ENCODE data around the gene TMBIM4. TPM values are rescaled to one million over a fixed set of nuclear protein-coding genes. Genes with fewer than 3 reads are reported as not detected.

TMBIM4 gene
- total RNA-seq, 2 experiments from 2014 or later, result 19.2 to 57.0 TPM

DNA sequence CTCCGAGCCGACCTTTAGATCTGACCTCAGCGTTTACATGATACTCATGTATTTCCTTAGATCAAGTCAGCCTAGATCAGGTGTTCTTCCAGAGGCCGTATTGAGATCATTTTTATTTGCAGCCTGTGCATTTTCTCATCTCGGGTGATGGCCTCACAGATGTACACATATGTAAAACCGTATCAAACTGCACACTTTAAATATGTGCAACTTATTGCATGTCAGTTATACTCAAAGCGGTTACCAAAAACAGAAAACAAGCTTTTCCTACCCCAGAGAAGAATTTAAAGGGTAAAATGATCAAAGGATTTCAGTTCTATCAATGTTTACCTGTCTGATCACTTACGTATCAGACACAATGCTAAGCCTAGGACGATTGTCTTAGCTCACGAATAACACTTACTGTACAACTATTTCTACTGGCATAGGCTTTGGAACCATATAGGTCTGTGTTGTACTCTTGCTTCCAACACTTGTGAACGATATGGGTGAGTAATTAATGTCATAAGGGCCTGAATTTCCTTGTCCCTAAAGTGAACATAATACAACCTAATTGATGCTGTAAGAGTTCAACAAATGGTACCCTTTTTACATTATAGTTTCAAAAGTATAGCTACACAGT is 38.6 kb downstream of the TMBIM4 start:
- intact Hi-C loops (cut with micrococcal nuclease; ENCODE audit: unreplicated experiment), result loop anchor here (5.0 kb wide), 3 partner anchors 106 to 1136 kb away; partner anchors contain the start of genes CAND1 and HELB

DNA sequence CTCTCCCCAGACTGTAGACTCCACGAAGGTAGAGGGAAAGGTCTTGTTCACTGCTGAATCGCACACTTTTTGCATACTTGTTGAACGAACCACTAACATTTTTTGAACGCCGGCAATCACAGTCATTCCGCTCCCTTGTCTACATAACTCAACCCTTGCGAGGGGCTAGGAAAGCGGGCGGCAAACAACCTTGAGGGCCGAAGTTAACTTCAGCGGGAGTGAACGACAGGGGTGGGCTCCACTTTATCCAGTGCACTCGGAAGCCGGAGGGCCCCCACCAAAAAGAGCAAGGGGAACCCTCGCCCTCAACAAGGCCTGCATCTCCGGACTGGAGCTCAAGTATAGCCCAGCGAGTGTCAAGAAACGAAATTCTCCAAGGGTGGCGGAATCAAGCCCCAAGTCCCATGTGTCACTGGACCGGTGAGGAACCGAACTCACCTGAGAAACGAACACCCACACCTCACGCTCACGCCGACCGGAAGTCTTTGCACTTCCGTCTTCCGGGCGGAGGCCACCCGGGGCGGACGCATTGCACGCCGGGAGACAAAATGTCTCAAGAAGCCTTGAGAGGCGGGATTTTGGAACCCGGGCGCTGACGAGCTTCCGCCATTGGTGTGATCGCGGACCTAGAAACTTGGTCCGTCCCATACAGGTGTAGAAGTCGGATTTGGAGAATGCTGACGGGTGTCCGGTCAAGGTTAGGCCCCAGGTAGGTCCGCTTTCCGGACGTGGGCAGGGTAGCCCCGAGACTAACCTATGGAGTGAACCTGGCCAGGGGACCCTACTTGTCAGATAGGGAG is 39.3 kb downstream of the TMBIM4 start, which contains the start of gene LLPH:
LLPH (minus strand) TSS at position 484 of the 800 bp plus-strand sequence. CDS start 1,644 bp downstream, outside the sequence.
- Histone ChIP-seq H3K9me3 (ENCODE audit: low read length) (no peaks in the 10 kb centered on the region), H3K4me1 (ENCODE audit: insufficient read depth, low read length, poor library complexity, severe bottlenecking) (peaks cover 29% of the 10 kb centered on the region), H3K9me2 (ENCODE audit: insufficient read depth, low read length) (no peaks in the 10 kb centered on the region), H3K79me2 (ENCODE audit: insufficient read depth, low read depth, low read length) (peaks cover 60% of the 10 kb centered on the region), H3K4me3 (ENCODE audit: low read depth, low read length, poor library complexity, severe bottlenecking) (peak within 1 kb of the TSS; percentile 98), H2AFZ (ENCODE audit: low read length) (peak within 1 kb of the TSS; percentile 88), H3K36me3 (ENCODE audit: insufficient read depth, low read length) (peaks cover 30% of the 10 kb centered on the region), H3K4me2 (ENCODE audit: low read length) (peak within 1 kb of the TSS; percentile 82), H4K20me1 (ENCODE audit: insufficient read depth, low read length) (peaks cover 7% of the 10 kb centered on the region; the same call in 1 of the 2 replicates), H3K27ac (ENCODE audit: low read depth, low read length, poor library complexity, severe bottlenecking) (peak within 1 kb of the TSS; percentile 51)
- peak; percentile 95 for DNase-seq (ENCODE audit: low spot score)
- intact Hi-C loops (cut with micrococcal nuclease; ENCODE audit: unreplicated experiment), result loop anchor here (1.0 to 5.0 kb wide), 4 partner anchors 39 to 1137 kb away; partner anchors contain the start of genes CAND1, HELB and TMBIM4
- TF ChIP-seq EZH2phosphoT487 (IDR thresholded peaks at IDR 0.05; ENCODE audit: borderline replicate concordance, low read depth, low read length), result no peak
- TF ChIP-seq CTCF (conservative IDR thresholded peaks at IDR 0.05; ENCODE audit: low read length), result no peak
- BruUV-seq (replicated peaks), result TSS peak; percentile 82
- ChIA-PET POLR2A (interaction anchor here (0.5 to 2.9 kb wide), 21 partner anchors 9 to 1908 kb away, joined by 3 to 30 read pairs (median 4); partner anchors contain the start of genes HELB, KICS2 and TMBIM4), CTCF (ENCODE audit: unreplicated experiment) (interaction anchor here (0.6 kb wide), 1 partner anchor 104 kb away, joined by 8 read pairs; no protein-coding TSS in a partner anchor)

More for the DNA sequence above, 38.6 kb downstream of the TMBIM4 start:
- ChIA-PET POLR2A (interaction anchor here (0.5 to 2.9 kb wide), 24 partner anchors 9 to 1686 kb away, joined by 3 to 30 read pairs (median 4); partner anchors contain the start of genes HELB and TMBIM4), CTCF (ENCODE audit: unreplicated experiment) (interaction anchor here (0.6 kb wide), 2 partner anchors 42 to 104 kb away, joined by 3 to 8 read pairs; no protein-coding TSS in a partner anchor)
- Histone ChIP-seq H3K4me3 (ENCODE audit: low read depth, low read length, poor library complexity, severe bottlenecking) (peak overlapping the region; percentile 98), H3K79me2 (ENCODE audit: insufficient read depth, low read depth, low read length) (peaks cover 57% of the 10 kb centered on the region), H2AFZ (ENCODE audit: low read length) (peak overlapping the region; percentile 88), H3K9me2 (ENCODE audit: insufficient read depth, low read length) (no peaks in the 10 kb centered on the region), H3K27ac (ENCODE audit: low read depth, low read length, poor library complexity, severe bottlenecking) (peak overlapping the region; percentile 51), H4K20me1 (ENCODE audit: insufficient read depth, low read length) (peaks cover 7% of the 10 kb centered on the region; the same call in 1 of the 2 replicates), H3K36me3 (ENCODE audit: insufficient read depth, low read length) (peaks cover 28% of the 10 kb centered on the region), H3K4me1 (ENCODE audit: insufficient read depth, low read length, poor library complexity, severe bottlenecking) (peaks cover 29% of the 10 kb centered on the region), H3K9me3 (ENCODE audit: low read length) (peaks cover 1% of the 10 kb centered on the region; the same call in 1 of the 2 replicates), H3K4me2 (ENCODE audit: low read length) (peak overlapping the region; percentile 82)
- DNase-seq (ENCODE audit: low spot score), result no peak
- TF ChIP-seq CTCF (conservative IDR thresholded peaks at IDR 0.05; ENCODE audit: low read length) (no peak), EZH2phosphoT487 (IDR thresholded peaks at IDR 0.05; ENCODE audit: borderline replicate concordance, low read depth, low read length) (no peak)
- TSS peak; percentile 87 for BruUV-seq (replicated peaks)
